Mammary epithelial cell (primary cell): Measurements from ENCODE around the gene PAWR.

Source experiments
- CTCF ChIP-seq, 2 donors: IDR thresholded peaks in 1 of 2; conservative IDR thresholded peaks in 1 of 2; 2 replicates each; pipeline ENCODE4 v1.5.1; 2011 to 2012; ENCODE audit warnings: inconsistent platforms in 2 of 2, low read length in 2 of 2, mild to moderate bottlenecking in 2 of 2, control low read depth in 1 of 2, low read depth in 1 of 2; ENCODE audit not compliant: insufficient read depth in 1 of 2; ENCODE audit errors: extremely low read depth in 1 of 2
- EZH2 ChIP-seq: IDR thresholded peaks from 2 replicates; pipeline ENCODE4 v1.6.1; 2012; ENCODE audit warnings: low read length, inconsistent platforms, borderline replicate concordance

- TF ChIP-seq CTCF (conservative IDR thresholded peaks at IDR 0.05 in 1 of 2, IDR thresholded peaks at IDR 0.05 in 1 of 2; ENCODE audit: extremely low read depth in 1 of 2, insufficient read depth in 1 of 2, low read depth in 1 of 2, low read length in 2 of 2) = peak; percentile 55 to 72
- no peak for TF ChIP-seq EZH2
Observed at GRCh38 chr12:79547735-79548609, 142.8 kb downstream of the PAWR start.
